Suprapubic skin (tissue), 3 donors: ENCODE data around the gene SP2.

Source experiments
- POLR2A ChIP-seq, 2 donors: fragments of 450-650 bp; IDR thresholded peaks; one replicate each; pipeline ENCODE4 v1.6.1; 2017; ENCODE audit warnings: antibody characterized with exemption in 2 of 2, mild to moderate bottlenecking in 2 of 2, moderate library complexity in 2 of 2
- TF ChIP-seq, protein P1 (sequence below), 2 donors: fragments of 200-600 bp in 1 of 2; fragments of 450-650 bp in 1 of 2; sonication (generic) in 1 of 2; IDR thresholded peaks; one replicate each; pipeline ENCODE4 v1.5.1; 2016 to 2019; ENCODE audit warnings: antibody characterized with exemption in 2 of 2, mild to moderate bottlenecking in 1 of 2, moderate library complexity in 1 of 2

GRCh38 chr17:47934856-47935255 is 38.8 kb downstream of the SP2 start:
- TF ChIP-seq, protein P1, sequence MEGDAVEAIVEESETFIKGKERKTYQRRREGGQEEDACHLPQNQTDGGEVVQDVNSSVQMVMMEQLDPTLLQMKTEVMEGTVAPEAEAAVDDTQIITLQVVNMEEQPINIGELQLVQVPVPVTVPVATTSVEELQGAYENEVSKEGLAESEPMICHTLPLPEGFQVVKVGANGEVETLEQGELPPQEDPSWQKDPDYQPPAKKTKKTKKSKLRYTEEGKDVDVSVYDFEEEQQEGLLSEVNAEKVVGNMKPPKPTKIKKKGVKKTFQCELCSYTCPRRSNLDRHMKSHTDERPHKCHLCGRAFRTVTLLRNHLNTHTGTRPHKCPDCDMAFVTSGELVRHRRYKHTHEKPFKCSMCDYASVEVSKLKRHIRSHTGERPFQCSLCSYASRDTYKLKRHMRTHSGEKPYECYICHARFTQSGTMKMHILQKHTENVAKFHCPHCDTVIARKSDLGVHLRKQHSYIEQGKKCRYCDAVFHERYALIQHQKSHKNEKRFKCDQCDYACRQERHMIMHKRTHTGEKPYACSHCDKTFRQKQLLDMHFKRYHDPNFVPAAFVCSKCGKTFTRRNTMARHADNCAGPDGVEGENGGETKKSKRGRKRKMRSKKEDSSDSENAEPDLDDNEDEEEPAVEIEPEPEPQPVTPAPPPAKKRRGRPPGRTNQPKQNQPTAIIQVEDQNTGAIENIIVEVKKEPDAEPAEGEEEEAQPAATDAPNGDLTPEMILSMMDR (IDR thresholded peaks at IDR 0.05): no peak
- TF ChIP-seq POLR2A (IDR thresholded peaks at IDR 0.05): no peak
